ENCODE results near the gene METTL9. TPM values are rescaled to one million over a fixed set of nuclear protein-coding genes. Genes with fewer than 3 reads are reported as not detected.
A peak's percentile ranks its signal among the peaks of the same experiment; 100 is the strongest.
"Not testable (repeated sequence)": the region's sequence is repeated elsewhere in the genome, so short reads cannot be mapped to it uniquely, and the experiment has no call there.

Gene METTL9
- total RNA-seq, 1 donor = 170 TPM

- no peaks in the 10 kb centered on the region for H3K9me3 ChIP-seq (ENCODE audit: low read depth, low read length)
- no peak for DNase-seq (ENCODE audit: insufficient read length, low spot score, missing footprints)
- TF ChIP-seq CTCF (IDR thresholded peaks at IDR 0.05; ENCODE audit: extremely low read depth, low read depth, low read length) = no peak
- no peaks in the 10 kb centered on the region for H3K4me1 ChIP-seq (ENCODE audit: insufficient read depth, low read length)
- no peaks in the 10 kb centered on the region for H3K36me3 ChIP-seq (ENCODE audit: insufficient read depth, low read length)
- no peaks in the 10 kb centered on the region for H4K20me1 ChIP-seq (ENCODE audit: insufficient read depth, low read length)
- no peak overlapping the region for H3K4me2 ChIP-seq (ENCODE audit: insufficient read depth, low read length)
- H3K79me2 ChIP-seq (ENCODE audit: insufficient read depth, low read length) = no peaks in the 10 kb centered on the region
- no peak overlapping the region for H2AFZ ChIP-seq (ENCODE audit: low read length)
- no peak overlapping the region for H3K27ac ChIP-seq (ENCODE audit: low read depth, low read length)
- H3K27me3 ChIP-seq (ENCODE audit: insufficient read depth, low read length) = peaks cover 22% of the 10 kb centered on the region
- H3K4me3 ChIP-seq (ENCODE audit: insufficient read depth, low read length) = no peak overlapping the region
Measured at GRCh38 chr16:21563676-21564075, 35.7 kb upstream of the METTL9 start.

GRCh38 chr16:21564367-21564766 lies 35.0 kb upstream of the METTL9 start:
- not testable (repeated sequence) for DNase-seq (ENCODE audit: insufficient read length, low spot score, missing footprints); H3K27ac ChIP-seq (ENCODE audit: low read depth, low read length); H3K79me2 ChIP-seq (ENCODE audit: insufficient read depth, low read length); H3K36me3 ChIP-seq (ENCODE audit: insufficient read depth, low read length); H3K4me3 ChIP-seq (ENCODE audit: insufficient read depth, low read length); H2AFZ ChIP-seq (ENCODE audit: low read length); H3K4me1 ChIP-seq (ENCODE audit: insufficient read depth, low read length); H4K20me1 ChIP-seq (ENCODE audit: insufficient read depth, low read length); H3K9me3 ChIP-seq (ENCODE audit: low read depth, low read length); H3K4me2 ChIP-seq (ENCODE audit: insufficient read depth, low read length)
- peaks cover 22% of the 10 kb centered on the region for H3K27me3 ChIP-seq (ENCODE audit: insufficient read depth, low read length)

GRCh38 chr16:21565507-21565860 lies 33.9 kb upstream of the METTL9 start:
- H2AFZ ChIP-seq (ENCODE audit: low read length) = peak overlapping the region; percentile 17
- peaks cover 22% of the 10 kb centered on the region for H3K27me3 ChIP-seq (ENCODE audit: insufficient read depth, low read length)
- H3K27ac ChIP-seq (ENCODE audit: low read depth, low read length) = no peak overlapping the region

DNA sequence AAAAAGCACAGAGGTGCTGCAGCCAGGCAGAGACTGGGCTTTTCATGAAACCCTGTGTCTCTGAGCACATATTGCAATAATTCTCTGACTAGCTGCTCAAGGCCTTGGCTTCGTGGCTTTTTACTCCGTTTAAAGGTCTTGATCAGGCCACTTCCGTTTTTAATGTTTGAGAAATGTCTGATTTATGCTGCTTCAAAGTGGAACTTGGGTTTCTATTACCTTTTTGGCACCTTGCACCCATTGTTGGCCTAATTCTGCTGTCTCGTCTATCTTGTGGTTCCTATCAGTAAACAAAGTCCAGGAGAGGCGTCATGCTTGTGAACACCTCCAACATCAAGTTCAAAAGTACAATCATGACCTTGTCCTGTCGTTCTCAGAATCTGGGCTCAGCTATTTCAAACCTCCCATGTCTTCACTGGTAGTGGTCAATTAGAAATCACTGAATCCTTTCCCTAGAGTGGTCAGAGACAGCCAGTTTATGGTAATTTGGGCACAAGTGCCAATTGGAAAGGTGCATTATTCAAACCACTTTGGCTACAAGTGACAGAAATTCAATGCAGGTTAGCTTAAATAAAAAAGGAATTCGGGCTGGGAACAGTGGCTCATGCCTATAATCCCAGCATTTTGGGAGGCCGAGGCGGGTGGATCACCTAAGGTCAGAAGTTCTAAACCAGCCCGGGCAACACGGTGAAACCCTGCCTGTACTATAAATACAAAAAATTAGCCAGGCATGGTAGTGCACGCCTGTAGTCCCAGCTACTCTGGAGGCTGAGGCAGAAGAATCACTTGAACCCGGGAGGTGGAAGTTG lies 33.3 kb upstream of the METTL9 start:
- TF ChIP-seq CTCF (IDR thresholded peaks at IDR 0.05; ENCODE audit: extremely low read depth, low read depth, low read length) = no peak
- H2AFZ ChIP-seq (ENCODE audit: low read length) = peak overlapping the region; percentile 17
- H3K36me3 ChIP-seq (ENCODE audit: insufficient read depth, low read length) = no peaks in the 10 kb centered on the region
- no peak overlapping the region for H3K27ac ChIP-seq (ENCODE audit: low read depth, low read length)
- H3K27me3 ChIP-seq (ENCODE audit: insufficient read depth, low read length) = peaks cover 22% of the 10 kb centered on the region
- H3K4me2 ChIP-seq (ENCODE audit: insufficient read depth, low read length) = no peak overlapping the region
- H3K9me3 ChIP-seq (ENCODE audit: low read depth, low read length) = no peaks in the 10 kb centered on the region
- H3K4me3 ChIP-seq (ENCODE audit: insufficient read depth, low read length) = no peak overlapping the region
- peak; percentile 30 for DNase-seq (ENCODE audit: insufficient read length, low spot score, missing footprints)
- no peaks in the 10 kb centered on the region for H3K79me2 ChIP-seq (ENCODE audit: insufficient read depth, low read length)
- no peaks in the 10 kb centered on the region for H4K20me1 ChIP-seq (ENCODE audit: insufficient read depth, low read length)
- no peaks in the 10 kb centered on the region for H3K4me1 ChIP-seq (ENCODE audit: insufficient read depth, low read length)

More at GRCh38 chr16:21565507-21565860, 33.9 kb upstream of the METTL9 start:
- Histone ChIP-seq H3K79me2 (ENCODE audit: insufficient read depth, low read length) (no peaks in the 10 kb centered on the region), H3K4me2 (ENCODE audit: insufficient read depth, low read length) (no peak overlapping the region), H4K20me1 (ENCODE audit: insufficient read depth, low read length) (no peaks in the 10 kb centered on the region), H3K36me3 (ENCODE audit: insufficient read depth, low read length) (no peaks in the 10 kb centered on the region), H3K4me3 (ENCODE audit: insufficient read depth, low read length) (no peak overlapping the region), H3K9me3 (ENCODE audit: low read depth, low read length) (no peaks in the 10 kb centered on the region), H3K4me1 (ENCODE audit: insufficient read depth, low read length) (no peaks in the 10 kb centered on the region)
- DNase-seq (ENCODE audit: insufficient read length, low spot score, missing footprints) = no peak
- TF ChIP-seq CTCF (IDR thresholded peaks at IDR 0.05; ENCODE audit: extremely low read depth, low read depth, low read length) = no peak
